H1 (cell line): ENCODE measurements around the gene TNNC1. TPM values are rescaled to one million over a fixed set of nuclear protein-coding genes. Genes with fewer than 3 reads are reported as not detected.

Experiments
- BRCA1 ChIP-seq: IDR thresholded peaks from 2 replicates; pipeline ENCODE4 v1.6.1; 2012; ENCODE audit warnings: low read depth, low read length, improper control_type of control experiment
- CBX8 ChIP-seq: fragments of 300-800, 300-1000 bp; sonication (generic); IDR thresholded peaks from 2 replicates; pipeline ENCODE4 v1.7.1; 2016; ENCODE audit warnings: low read depth, low read length, borderline replicate concordance
- HDAC2 ChIP-seq, 2 experiments: fragments of 300-600 bp in 1 of 2; sonication (generic) in 1 of 2; IDR thresholded peaks; 2 replicates each; pipeline ENCODE4 v1.6.1; 2011 to 2012; ENCODE audit warnings: low read depth in 2 of 2, low read length in 2 of 2, mild to moderate bottlenecking in 2 of 2, moderate library complexity in 2 of 2, borderline replicate concordance in 1 of 2, inconsistent platforms in 1 of 2
- NANOG ChIP-seq: IDR thresholded peaks from 2 replicates; pipeline ENCODE4 v1.6.1; 2011; ENCODE audit warnings: low read length, low read depth, mild to moderate bottlenecking, inconsistent platforms; ENCODE audit not compliant: insufficient read depth, poor library complexity, severe bottlenecking
- RAD21 ChIP-seq, 2 experiments: IDR thresholded peaks in 1 of 2; conservative IDR thresholded peaks in 1 of 2; 2 replicates each; pipeline ENCODE4 v1.6.1; 2011; ENCODE audit warnings: low read depth in 2 of 2, low read length in 2 of 2, improper control_type of control experiment in 1 of 2, inconsistent platforms in 1 of 2, mild to moderate bottlenecking in 1 of 2, moderate library complexity in 1 of 2
- RXRA ChIP-seq: IDR thresholded peaks from 2 replicates; pipeline ENCODE4 v1.6.1; 2011; ENCODE audit warnings: low read depth, mild to moderate bottlenecking, low read length, moderate library complexity; ENCODE audit not compliant: insufficient read depth
- SP2 ChIP-seq: IDR thresholded peaks from 2 replicates; pipeline ENCODE4 v1.6.1; 2012; ENCODE audit warnings: mild to moderate bottlenecking, low read length, inconsistent platforms
- polyA plus RNA-seq, 7 experiments: library from polyadenylated mRNA; depleted of rRNA in 3 of 7; stranded (reverse) in 5 of 7; unstranded in 2 of 7; fragments of >200 nt in 5 of 7; fragments of 200-250 nt in 2 of 7; gene quantifications; 1 replicate in 5 of 7; 2 replicates in 1 of 7; 4 replicates in 1 of 7; pipeline versions ENCODE4 v1.2.1 to v1.2.3, GENCODE V29; 2011 to 2013; ENCODE audit warnings: missing spikeins in 2 of 7, mixed read lengths in 2 of 7
- total RNA-seq: library from RNA; stranded (reverse); fragmentation: NEBNext Ultra II Directional; extraction: Animal tissue kit (Norgen Biotek cat#: 25700); gene quantifications from 2 replicates; pipeline ENCODE4 v1.2.1, GENCODE V29; 2021
- TF ChIP-seq, protein P1 (sequence below): fragments of 300-600 bp; sonication (generic); IDR thresholded peaks from 2 replicates; pipeline ENCODE4 v1.7.1; 2012; ENCODE audit warnings: low read length, moderate library complexity, mild to moderate bottlenecking, inconsistent platforms; ENCODE audit not compliant: insufficient replicate concordance
- TF ChIP-seq, protein P2 (sequence below): IDR thresholded peaks from 2 replicates; pipeline ENCODE4 v1.6.1; 2011; ENCODE audit warnings: low read length, improper control_type of control experiment

Gene TNNC1
- total and polyA plus RNA-seq, 2 of the 8 experiments (the other 6 are each of a cell fraction or from before 2014, with no cell fraction given): 5.8 to 16.4 TPM

DNA sequence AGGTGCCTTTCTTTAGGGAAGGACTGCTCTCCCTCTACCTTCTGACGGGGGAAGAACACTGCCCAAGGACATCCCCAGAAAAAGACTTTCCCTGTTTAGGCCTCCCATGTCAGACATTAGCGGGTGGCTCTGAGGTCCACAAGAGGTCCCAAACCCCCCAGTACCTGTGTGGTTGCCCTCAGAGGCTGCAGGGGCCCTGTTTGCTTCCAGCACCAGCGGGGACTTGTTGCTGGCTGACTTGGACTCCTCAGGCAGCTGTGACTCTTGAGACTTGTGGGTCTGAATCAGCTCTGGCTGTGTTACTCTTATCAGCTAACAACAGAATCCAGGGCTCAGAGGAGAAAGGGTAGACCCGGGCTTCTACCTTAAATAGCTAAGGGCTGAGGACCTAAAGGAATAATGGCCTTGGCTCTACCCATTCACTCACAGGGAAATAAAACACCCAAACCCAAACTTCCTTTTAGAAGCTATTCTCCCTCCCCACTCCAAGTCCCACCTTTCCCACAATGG lies 48.2 kb downstream of the TNNC1 start (continued):
- TF ChIP-seq, protein P1, sequence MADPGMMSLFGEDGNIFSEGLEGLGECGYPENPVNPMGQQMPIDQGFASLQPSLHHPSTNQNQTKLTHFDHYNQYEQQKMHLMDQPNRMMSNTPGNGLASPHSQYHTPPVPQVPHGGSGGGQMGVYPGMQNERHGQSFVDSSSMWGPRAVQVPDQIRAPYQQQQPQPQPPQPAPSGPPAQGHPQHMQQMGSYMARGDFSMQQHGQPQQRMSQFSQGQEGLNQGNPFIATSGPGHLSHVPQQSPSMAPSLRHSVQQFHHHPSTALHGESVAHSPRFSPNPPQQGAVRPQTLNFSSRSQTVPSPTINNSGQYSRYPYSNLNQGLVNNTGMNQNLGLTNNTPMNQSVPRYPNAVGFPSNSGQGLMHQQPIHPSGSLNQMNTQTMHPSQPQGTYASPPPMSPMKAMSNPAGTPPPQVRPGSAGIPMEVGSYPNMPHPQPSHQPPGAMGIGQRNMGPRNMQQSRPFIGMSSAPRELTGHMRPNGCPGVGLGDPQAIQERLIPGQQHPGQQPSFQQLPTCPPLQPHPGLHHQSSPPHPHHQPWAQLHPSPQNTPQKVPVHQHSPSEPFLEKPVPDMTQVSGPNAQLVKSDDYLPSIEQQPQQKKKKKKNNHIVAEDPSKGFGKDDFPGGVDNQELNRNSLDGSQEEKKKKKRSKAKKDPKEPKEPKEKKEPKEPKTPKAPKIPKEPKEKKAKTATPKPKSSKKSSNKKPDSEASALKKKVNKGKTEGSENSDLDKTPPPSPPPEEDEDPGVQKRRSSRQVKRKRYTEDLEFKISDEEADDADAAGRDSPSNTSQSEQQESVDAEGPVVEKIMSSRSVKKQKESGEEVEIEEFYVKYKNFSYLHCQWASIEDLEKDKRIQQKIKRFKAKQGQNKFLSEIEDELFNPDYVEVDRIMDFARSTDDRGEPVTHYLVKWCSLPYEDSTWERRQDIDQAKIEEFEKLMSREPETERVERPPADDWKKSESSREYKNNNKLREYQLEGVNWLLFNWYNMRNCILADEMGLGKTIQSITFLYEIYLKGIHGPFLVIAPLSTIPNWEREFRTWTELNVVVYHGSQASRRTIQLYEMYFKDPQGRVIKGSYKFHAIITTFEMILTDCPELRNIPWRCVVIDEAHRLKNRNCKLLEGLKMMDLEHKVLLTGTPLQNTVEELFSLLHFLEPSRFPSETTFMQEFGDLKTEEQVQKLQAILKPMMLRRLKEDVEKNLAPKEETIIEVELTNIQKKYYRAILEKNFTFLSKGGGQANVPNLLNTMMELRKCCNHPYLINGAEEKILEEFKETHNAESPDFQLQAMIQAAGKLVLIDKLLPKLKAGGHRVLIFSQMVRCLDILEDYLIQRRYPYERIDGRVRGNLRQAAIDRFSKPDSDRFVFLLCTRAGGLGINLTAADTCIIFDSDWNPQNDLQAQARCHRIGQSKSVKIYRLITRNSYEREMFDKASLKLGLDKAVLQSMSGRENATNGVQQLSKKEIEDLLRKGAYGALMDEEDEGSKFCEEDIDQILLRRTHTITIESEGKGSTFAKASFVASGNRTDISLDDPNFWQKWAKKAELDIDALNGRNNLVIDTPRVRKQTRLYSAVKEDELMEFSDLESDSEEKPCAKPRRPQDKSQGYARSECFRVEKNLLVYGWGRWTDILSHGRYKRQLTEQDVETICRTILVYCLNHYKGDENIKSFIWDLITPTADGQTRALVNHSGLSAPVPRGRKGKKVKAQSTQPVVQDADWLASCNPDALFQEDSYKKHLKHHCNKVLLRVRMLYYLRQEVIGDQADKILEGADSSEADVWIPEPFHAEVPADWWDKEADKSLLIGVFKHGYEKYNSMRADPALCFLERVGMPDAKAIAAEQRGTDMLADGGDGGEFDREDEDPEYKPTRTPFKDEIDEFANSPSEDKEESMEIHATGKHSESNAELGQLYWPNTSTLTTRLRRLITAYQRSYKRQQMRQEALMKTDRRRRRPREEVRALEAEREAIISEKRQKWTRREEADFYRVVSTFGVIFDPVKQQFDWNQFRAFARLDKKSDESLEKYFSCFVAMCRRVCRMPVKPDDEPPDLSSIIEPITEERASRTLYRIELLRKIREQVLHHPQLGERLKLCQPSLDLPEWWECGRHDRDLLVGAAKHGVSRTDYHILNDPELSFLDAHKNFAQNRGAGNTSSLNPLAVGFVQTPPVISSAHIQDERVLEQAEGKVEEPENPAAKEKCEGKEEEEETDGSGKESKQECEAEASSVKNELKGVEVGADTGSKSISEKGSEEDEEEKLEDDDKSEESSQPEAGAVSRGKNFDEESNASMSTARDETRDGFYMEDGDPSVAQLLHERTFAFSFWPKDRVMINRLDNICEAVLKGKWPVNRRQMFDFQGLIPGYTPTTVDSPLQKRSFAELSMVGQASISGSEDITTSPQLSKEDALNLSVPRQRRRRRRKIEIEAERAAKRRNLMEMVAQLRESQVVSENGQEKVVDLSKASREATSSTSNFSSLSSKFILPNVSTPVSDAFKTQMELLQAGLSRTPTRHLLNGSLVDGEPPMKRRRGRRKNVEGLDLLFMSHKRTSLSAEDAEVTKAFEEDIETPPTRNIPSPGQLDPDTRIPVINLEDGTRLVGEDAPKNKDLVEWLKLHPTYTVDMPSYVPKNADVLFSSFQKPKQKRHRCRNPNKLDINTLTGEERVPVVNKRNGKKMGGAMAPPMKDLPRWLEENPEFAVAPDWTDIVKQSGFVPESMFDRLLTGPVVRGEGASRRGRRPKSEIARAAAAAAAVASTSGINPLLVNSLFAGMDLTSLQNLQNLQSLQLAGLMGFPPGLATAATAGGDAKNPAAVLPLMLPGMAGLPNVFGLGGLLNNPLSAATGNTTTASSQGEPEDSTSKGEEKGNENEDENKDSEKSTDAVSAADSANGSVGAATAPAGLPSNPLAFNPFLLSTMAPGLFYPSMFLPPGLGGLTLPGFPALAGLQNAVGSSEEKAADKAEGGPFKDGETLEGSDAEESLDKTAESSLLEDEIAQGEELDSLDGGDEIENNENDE: no peak
- TF ChIP-seq CBX8 (no peak), SP2 (no peak), HDAC2 (IDR thresholded peaks at IDR 0.05; ENCODE audit: borderline replicate concordance in 1 of 2, low read depth in 2 of 2, low read length in 2 of 2) (no peak), RXRA (no peak), BRCA1 (no peak), RAD21 (IDR thresholded peaks at IDR 0.05 in 1 of 2, conservative IDR thresholded peaks at IDR 0.05 in 1 of 2; ENCODE audit: low read depth in 2 of 2, low read length in 2 of 2) (no peak), NANOG (no peak)
- TF ChIP-seq, protein P2, sequence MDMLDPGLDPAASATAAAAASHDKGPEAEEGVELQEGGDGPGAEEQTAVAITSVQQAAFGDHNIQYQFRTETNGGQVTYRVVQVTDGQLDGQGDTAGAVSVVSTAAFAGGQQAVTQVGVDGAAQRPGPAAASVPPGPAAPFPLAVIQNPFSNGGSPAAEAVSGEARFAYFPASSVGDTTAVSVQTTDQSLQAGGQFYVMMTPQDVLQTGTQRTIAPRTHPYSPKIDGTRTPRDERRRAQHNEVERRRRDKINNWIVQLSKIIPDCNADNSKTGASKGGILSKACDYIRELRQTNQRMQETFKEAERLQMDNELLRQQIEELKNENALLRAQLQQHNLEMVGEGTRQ: no peak
